ENCODE measurements around the gene ARHGAP32. TPM values are rescaled to one million over a fixed set of nuclear protein-coding genes. Genes with fewer than 3 reads are reported as not detected.

Gene ARHGAP32
- total RNA-seq, 8 experiments from 2014 or later, result 5.8 to 23.0 (median 18.4) TPM

DNA sequence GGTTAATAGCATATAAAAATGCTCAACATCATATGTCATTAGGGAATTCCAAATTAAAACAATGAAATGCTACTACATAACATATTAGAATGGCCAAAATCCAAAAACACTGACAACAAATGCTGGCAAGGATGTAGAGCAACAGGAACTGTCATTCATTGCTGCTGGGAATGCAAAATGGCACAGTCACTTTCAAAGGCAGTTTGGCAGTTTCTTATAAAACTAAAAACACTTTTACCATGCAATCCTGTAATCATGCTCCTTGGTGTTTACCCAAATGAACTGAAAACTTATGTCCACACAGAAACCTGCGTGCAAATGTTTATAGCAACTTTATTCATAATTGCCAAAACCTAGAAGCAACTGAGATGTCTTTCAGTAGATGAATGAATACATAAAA is 105.1 kb downstream of the ARHGAP32 start:
- Histone ChIP-seq H3K4me3 (no peak overlapping the region), H3K4me1 (replicated peaks in 1 of 2) (no peaks in the 10 kb centered on the region), H3K27ac (no peak overlapping the region)
- 20 to 100% (median 90%) methylated on average over 1 of the region's 1 CpG; no CpG with 5 or more reads in 2 of the 10 experiments for WGBS, 10 experiments
- in situ Hi-C loops (cut with MboI; ENCODE audit: low pct_unique_long_range_greater_than_20kb in 2 of 9, low sequenced_read_pairs in 9 of 9, unreplicated experiment in 9 of 9), result loop anchor here in 1 of 9 experiments (25.0 kb wide), 2 partner anchors 100 to 200 kb away; partner anchors contain the start of gene KCNJ5
- ATAC-seq (replicated peaks in 6 of 8), result no peak

DNA sequence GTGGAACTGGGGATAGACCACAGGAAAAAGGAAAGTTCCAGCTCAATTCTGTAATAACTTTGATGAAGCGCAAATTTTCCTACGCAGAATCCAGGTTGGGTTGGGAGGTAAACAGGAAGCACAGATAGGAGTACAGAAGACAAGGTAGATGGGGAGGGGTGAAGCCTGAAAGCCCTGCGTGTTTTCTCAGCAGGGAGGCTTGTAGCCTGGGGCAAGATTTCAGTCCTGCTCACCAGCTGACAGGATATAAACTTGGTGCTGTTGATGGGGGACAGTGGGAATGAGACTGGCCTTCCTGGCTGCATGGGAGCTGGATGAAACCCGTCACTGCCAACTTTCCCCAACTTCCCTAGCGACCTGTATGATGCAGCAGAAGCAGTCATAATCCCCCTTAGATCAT is 114.9 kb downstream of the ARHGAP32 start:
- 60 to 100% (median 95%) methylated on average over 1 to 3 of the region's 5 CpGs; no CpG with 5 or more reads in 5 of the 10 experiments for WGBS, 10 experiments
- ATAC-seq (replicated peaks in 6 of 8), result no peak

DNA sequence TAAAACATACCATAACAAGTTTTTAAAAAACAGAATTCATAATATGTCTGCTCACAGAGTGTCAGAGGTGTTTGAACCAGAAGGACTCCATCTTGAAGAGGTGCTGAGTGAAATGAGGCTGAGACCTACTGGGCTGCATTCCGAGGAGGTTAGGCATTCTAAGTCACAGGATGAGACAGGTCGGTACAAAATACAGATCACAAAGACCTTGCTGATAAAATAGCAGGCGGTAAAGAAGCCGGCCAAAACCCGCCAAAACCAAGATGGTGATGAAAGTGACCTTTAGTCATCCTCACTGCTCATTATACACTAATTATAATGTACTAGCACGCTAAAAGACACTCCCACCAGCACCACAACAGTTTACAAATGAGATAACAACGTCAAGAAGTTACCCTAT is 116.4 kb downstream of the ARHGAP32 start:
- H3K27ac ChIP-seq, result no peak overlapping the region
- no peak for ATAC-seq (replicated peaks in 6 of 8)

More for the DNA sequence above, 114.9 kb downstream of the ARHGAP32 start:
- no peak overlapping the region for H3K27ac ChIP-seq
- in situ Hi-C loops (cut with MboI; ENCODE audit: low pct_unique_long_range_greater_than_20kb in 2 of 9, low sequenced_read_pairs in 9 of 9, unreplicated experiment in 9 of 9), result loop anchor here in 1 of 9 experiments (25.0 kb wide), 2 partner anchors 90 to 190 kb away; partner anchors contain the start of gene KCNJ5
- no peak overlapping the region for H3K4me3 ChIP-seq
- peaks cover 0 to 2% of the 10 kb centered on the region in 2 donors for H3K4me1 ChIP-seq (replicated peaks in 1 of 2)

DNA sequence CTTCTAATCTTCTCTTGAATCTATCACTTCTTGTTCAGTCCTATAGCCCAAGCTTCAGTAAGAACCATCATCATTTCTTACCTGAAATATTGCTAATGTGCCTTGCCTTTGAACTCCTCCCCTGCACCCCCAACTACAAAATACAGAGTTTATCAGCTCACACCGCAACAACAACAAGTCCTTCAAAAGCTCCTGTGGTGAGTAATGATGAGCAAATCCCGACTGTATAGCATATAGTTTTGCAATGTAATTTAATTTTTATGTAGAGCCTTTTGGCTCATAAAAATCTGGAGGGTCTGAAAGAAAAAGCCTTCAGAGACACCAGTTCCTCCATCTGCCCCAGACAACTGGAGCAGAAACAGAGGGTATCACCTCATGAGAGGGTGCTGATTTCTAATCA is 124.7 kb downstream of the ARHGAP32 start:
- in situ Hi-C loops (cut with MboI; ENCODE audit: low pct_unique_long_range_greater_than_20kb in 2 of 9, low sequenced_read_pairs in 9 of 9, unreplicated experiment in 9 of 9), result no loop called here
- no peak for ATAC-seq (replicated peaks in 6 of 8)
- H3K4me3 ChIP-seq, result no peak overlapping the region
- no peak overlapping the region for H3K27ac ChIP-seq
- 73 to 100% (median 88%) methylated on average over 1 to 2 of the region's 2 CpGs; no CpG with 5 or more reads in 3 of the 10 experiments for WGBS, 10 experiments
- no peaks in the 10 kb centered on the region for H3K4me1 ChIP-seq (replicated peaks in 1 of 2)

More for the DNA sequence above, 116.4 kb downstream of the ARHGAP32 start:
- in situ Hi-C loops (cut with MboI; ENCODE audit: low pct_unique_long_range_greater_than_20kb in 2 of 9, low sequenced_read_pairs in 9 of 9, unreplicated experiment in 9 of 9), result loop anchor here in 1 of 9 experiments (25.0 kb wide), 2 partner anchors 88 to 188 kb away; partner anchors contain the start of gene KCNJ5
- peaks cover 0 to 2% of the 10 kb centered on the region in 2 donors for H3K4me1 ChIP-seq (replicated peaks in 1 of 2)
- 79 to 100% (median 94%) methylated on average over 3 to 7 of the region's 7 CpGs for WGBS, 10 experiments
- no peak overlapping the region for H3K4me3 ChIP-seq

DNA sequence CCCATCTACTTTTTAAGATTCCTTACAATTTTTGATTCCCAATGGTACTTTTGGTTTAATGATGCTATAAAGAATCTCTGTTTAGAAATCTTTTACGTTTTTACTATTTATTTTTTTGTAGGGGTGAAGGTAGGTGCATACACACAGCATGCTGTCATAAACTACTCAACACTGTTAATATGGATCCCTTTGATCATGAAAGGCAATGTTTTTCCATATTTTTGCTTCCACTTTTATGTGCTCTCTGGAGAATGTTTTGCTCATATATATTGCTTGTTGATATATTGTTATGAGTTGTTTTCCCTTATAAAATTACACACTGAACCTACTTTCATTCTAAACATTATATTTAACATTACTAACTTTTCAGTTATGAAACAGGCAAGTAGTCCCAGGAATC is 125.9 kb downstream of the ARHGAP32 start:
- Histone ChIP-seq H3K4me1 (replicated peaks in 1 of 2) (no peaks in the 10 kb centered on the region), H3K4me3 (no peak overlapping the region), H3K27ac (no peak overlapping the region)
- in situ Hi-C loops (cut with MboI; ENCODE audit: low pct_unique_long_range_greater_than_20kb in 2 of 9, low sequenced_read_pairs in 9 of 9, unreplicated experiment in 9 of 9), result no loop called here
- ATAC-seq (replicated peaks in 6 of 8), result no peak
- 57 to 100% (median 75%) methylated on average over 1 of the region's 1 CpG; no CpG with 5 or more reads in 1 of the 10 experiments for WGBS, 10 experiments

DNA sequence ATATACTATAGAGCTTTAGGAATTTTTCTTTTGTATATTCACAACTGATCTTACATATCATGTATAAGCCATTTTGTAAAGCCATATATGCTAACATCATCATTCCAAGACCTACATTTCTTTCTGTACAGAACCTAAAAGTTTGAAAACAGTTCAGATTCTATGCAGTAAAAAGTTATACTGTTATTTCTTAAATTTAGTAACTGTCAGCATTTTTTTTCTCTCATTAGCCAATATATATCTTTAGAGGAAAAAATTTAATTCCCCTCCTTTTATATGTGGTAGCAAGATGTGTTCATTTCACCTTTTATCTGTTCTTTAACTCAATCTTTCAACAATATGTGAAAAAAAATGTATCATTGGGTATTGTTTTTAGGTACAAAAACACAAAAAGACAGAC is 129.0 kb downstream of the ARHGAP32 start:
- no peak for ATAC-seq (replicated peaks in 6 of 8)
- Histone ChIP-seq H3K4me3 (no peak overlapping the region), H3K4me1 (replicated peaks in 1 of 2) (no peaks in the 10 kb centered on the region), H3K27ac (no peak overlapping the region)
- in situ Hi-C loops (cut with MboI; ENCODE audit: low pct_unique_long_range_greater_than_20kb in 2 of 9, low sequenced_read_pairs in 9 of 9, unreplicated experiment in 9 of 9), result no loop called here

DNA sequence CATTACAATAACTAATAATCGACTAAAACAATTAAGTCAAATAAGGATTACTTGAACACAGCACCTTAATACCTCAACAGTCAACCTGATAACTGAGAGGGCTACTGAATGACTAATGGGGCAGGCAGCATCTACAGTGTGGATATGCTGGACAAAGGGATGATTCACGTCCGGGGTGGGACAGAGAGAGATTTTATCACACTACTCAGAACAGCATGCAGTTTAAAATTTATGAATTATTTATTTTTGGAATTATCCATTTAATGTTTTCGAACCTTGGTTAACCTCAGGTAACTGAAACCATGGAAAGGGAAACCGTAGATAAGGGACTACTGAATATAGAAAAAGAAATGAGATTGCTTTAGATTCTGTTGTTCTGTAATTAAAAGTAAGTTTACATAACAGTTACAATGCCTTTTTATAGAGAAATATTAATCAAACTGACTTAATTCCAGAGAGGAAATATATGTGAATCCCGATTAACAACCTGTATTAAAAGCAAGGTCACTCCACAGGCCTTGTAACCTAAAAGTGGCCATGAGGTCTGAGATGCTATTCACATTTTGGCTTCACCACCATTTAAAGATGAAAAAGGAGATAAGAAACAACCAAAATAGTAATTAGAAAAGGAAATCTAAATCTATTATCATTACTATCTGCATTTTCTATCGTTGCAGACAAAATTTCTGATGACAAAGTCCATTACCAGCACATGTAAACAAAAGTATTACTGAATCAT is 130.5 kb downstream of the ARHGAP32 start:
- ATAC-seq (replicated peaks in 6 of 8), result peak in 3 of 8 experiments; percentile 92 to 100 (median 100)
- in situ Hi-C loops (cut with MboI; ENCODE audit: low pct_unique_long_range_greater_than_20kb in 2 of 9, low sequenced_read_pairs in 9 of 9, unreplicated experiment in 9 of 9), result no loop called here
- Histone ChIP-seq H3K4me1 (replicated peaks in 1 of 2) (no peaks in the 10 kb centered on the region), H3K4me3 (no peak overlapping the region), H3K27ac (no peak overlapping the region)
- WGBS, 10 experiments, result 30 to 100% (median 90%) methylated on average over 2 to 7 of the region's 7 CpGs

DNA sequence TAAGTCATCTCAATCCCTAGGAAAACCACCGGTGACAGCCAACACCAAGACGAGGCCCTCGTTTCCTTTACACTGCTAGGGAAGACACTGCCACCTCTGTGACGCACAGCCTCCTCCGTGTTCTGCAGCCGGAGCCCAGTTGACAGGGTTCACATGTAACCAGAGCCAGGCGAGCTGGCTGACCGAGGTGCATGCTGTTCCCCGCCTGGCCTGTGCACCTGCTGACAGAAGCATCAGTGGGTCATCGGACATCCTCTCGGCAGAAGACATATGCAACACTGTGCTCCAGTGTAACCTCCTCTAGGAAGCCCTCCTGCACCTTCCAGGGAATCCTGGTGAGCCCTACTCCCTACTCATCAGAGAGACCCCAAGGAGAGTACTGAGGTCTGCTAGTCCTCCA is 135.2 kb downstream of the ARHGAP32 start:
- 80 to 100% (median 100%) methylated on average over 1 to 7 of the region's 11 CpGs; no CpG with 5 or more reads in 5 of the 10 experiments for WGBS, 10 experiments
- H3K4me1 ChIP-seq (replicated peaks in 1 of 2), result peaks cover 0 to 3% of the 10 kb centered on the region in 2 donors
- no peak for ATAC-seq (replicated peaks in 6 of 8)
- no peak overlapping the region for H3K4me3 ChIP-seq
- in situ Hi-C loops (cut with MboI; ENCODE audit: low pct_unique_long_range_greater_than_20kb in 2 of 9, low sequenced_read_pairs in 9 of 9, unreplicated experiment in 9 of 9), result no loop called here
- no peak overlapping the region for H3K27ac ChIP-seq

DNA sequence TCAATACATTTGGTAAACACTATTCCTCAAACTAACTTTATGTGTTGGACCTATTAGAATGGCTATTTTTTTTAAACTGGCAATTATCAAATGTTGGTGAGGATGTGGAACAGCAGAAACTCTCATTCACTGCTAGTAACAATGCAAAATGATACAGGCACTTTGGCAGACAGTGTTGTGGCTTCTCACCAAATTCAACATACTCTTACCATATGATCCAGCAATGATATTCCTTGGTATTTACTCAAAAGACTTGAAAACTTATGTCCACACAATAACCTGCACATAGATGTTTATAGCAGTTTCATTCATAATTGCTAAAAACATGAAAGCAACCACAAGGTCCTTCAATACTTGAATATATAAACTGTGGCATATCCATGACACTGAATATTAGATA is 136.9 kb downstream of the ARHGAP32 start:
- in situ Hi-C loops (cut with MboI; ENCODE audit: low pct_unique_long_range_greater_than_20kb in 2 of 9, low sequenced_read_pairs in 9 of 9, unreplicated experiment in 9 of 9), result no loop called here
- ATAC-seq (replicated peaks in 6 of 8), result no peak
- peaks cover 0 to 3% of the 10 kb centered on the region in 2 donors for H3K4me1 ChIP-seq (replicated peaks in 1 of 2)
- no peak overlapping the region for H3K4me3 ChIP-seq
- no peak overlapping the region for H3K27ac ChIP-seq

DNA sequence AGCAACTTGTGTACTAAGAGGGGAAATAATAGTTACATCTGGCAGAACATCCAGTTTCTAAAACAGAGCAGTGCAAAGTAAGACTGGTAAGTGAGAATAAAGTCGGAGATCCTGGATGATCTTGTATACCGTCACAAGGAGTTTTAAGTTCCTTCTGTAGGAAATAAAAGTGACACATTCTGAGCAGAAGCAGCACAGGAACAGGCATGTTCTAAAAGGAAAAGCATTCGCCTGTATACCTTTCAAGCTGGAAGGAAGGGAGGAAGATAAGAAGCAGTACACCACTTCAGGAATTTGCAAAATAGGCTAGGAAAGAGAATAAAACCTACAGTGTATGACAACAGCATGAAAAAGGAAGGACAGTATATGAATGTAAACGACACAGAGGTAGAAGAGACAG is 143.2 kb downstream of the ARHGAP32 start:
- Histone ChIP-seq H3K27ac (no peak overlapping the region), H3K4me1 (replicated peaks in 1 of 2) (peaks cover 0 to under 1% of the 10 kb centered on the region in 2 donors), H3K4me3 (no peak overlapping the region)
- no peak for ATAC-seq (replicated peaks in 6 of 8)
- in situ Hi-C loops (cut with MboI; ENCODE audit: low pct_unique_long_range_greater_than_20kb in 2 of 9, low sequenced_read_pairs in 9 of 9, unreplicated experiment in 9 of 9), result no loop called here
- WGBS, 10 experiments, result 45 to 100% (median 91%) methylated on average over 2 to 4 of the region's 4 CpGs

DNA sequence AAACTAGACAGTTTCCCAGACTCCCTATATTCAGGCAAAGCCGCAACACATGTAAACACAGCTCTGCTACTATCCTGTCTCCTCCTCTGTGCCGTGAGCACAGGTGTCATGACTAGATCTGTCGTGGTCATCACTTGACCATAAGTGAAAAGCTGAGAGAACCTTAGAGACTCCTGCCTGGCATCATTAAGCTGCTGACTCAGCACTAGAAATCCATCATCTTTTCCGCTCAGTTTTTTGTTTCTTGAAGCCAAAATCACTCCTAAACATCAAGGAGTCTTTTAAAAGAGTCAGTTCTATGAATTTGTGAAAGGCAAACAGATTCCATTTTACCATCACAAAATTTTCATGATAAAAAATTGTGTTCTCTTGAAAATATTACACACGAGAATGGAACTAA is 147.0 kb downstream of the ARHGAP32 start:
- in situ Hi-C loops (cut with MboI; ENCODE audit: low pct_unique_long_range_greater_than_20kb in 2 of 9, low sequenced_read_pairs in 9 of 9, unreplicated experiment in 9 of 9), result no loop called here
- WGBS, 10 experiments, result 92 to 100% (median 97%) methylated on average over 1 to 5 of the region's 5 CpGs; no CpG with 5 or more reads in 1 of the 10 experiments
- H3K27ac ChIP-seq, result no peak overlapping the region
- no peaks in the 10 kb centered on the region for H3K4me1 ChIP-seq (replicated peaks in 1 of 2)
- H3K4me3 ChIP-seq, result no peak overlapping the region
- no peak for ATAC-seq (replicated peaks in 6 of 8)

DNA sequence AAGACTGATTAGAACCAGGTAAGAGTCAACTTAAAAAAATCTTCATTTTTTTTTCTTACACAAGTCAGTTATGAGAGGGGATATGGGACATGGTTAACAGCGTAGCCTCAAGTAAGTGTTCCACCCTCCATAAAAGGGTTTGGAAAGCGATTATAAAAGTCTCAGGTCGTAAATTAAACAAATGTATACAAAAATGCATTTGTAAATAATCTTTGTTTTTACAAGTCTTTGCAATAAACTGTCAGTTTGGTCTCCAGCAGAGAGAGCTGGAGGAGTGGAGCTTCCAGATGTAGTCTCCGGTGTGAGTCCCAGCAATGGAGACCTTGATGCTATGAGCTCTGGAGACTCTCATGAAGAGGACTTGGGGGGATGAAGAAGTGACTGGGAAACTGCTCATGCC is 149.6 kb downstream of the ARHGAP32 start:
- in situ Hi-C loops (cut with MboI; ENCODE audit: low pct_unique_long_range_greater_than_20kb in 2 of 9, low sequenced_read_pairs in 9 of 9, unreplicated experiment in 9 of 9), result no loop called here
- Histone ChIP-seq H3K4me3 (no peak overlapping the region), H3K4me1 (replicated peaks in 1 of 2) (no peaks in the 10 kb centered on the region), H3K27ac (no peak overlapping the region)
- no peak for ATAC-seq (replicated peaks in 6 of 8)
- WGBS, 10 experiments, result 67 to 96% (median 87%) methylated on average over 1 to 4 of the region's 4 CpGs; no CpG with 5 or more reads in 1 of the 10 experiments

DNA sequence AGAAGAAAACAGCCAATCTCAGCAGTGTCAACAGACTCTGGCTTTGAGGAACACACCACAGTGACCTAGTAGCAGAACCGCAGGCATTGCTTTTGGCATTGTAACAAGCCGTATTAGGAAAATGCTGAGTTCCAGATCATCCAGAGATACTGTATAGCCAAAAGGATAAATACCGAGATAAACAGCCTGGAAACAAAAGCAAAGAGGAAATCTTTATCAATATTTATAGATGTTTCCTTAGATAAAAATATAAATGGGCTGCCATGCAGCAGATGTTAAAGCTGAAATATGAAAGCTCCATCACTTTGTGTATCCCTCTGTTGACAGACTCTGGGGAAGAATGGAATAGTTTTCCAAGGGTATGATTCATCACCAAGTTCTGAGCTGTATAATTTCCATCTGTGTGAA is 150.5 kb downstream of the ARHGAP32 start:
- H3K27ac ChIP-seq, result no peak overlapping the region
- WGBS, 10 experiments, result 0 to 100% (median 76%) methylated on average over 1 to 3 of the region's 3 CpGs
- H3K4me3 ChIP-seq, result no peak overlapping the region
- peak in 3 of 8 experiments; percentile 51 to 69 (median 53) for ATAC-seq (replicated peaks in 6 of 8)
- H3K4me1 ChIP-seq (replicated peaks in 1 of 2), result no peaks in the 10 kb centered on the region
- in situ Hi-C loops (cut with MboI; ENCODE audit: low pct_unique_long_range_greater_than_20kb in 2 of 9, low sequenced_read_pairs in 9 of 9, unreplicated experiment in 9 of 9), result no loop called here

DNA sequence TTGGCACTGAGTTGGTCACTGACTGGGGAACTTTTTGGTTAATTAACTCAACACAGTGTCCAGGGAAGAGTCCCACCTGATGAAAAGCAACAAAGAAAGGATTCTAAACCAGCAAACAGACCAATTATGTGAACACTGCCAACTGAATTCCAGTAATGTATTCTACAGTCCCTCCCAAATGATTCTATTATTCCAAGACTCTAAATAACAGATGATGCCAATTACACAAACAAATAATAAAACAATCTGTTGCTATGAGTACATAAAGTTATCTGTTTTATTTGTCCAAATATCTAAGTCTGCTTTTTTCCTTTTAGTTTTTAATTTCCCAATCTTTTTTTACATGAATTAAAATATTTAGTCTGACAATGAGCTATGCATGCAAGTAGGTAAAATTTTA is 151.2 kb downstream of the ARHGAP32 start:
- no peaks in the 10 kb centered on the region for H3K4me1 ChIP-seq (replicated peaks in 1 of 2)
- ATAC-seq (replicated peaks in 6 of 8), result peak in 3 of 8 experiments; percentile 17 to 71 (median 56)
- no peak overlapping the region for H3K27ac ChIP-seq
- in situ Hi-C loops (cut with MboI; ENCODE audit: low pct_unique_long_range_greater_than_20kb in 2 of 9, low sequenced_read_pairs in 9 of 9, unreplicated experiment in 9 of 9), result no loop called here
- H3K4me3 ChIP-seq, result no peak overlapping the region
